HepG2 (cell line): ENCODE results near the gene LAG3. TPM values are rescaled to one million over a fixed set of nuclear protein-coding genes. Genes with fewer than 3 reads are reported as not detected.

Experiments
- CERS6 ChIP-seq: sonication (generic); formaldehyde crosslinking; IDR thresholded peaks from 2 replicates; pipeline ENCODE4 v1.5.0; 2020; ENCODE audit warnings: missing genetic modification reagents
- DPF2 ChIP-seq: sonication (generic); formaldehyde crosslinking; IDR thresholded peaks from 2 replicates; pipeline ENCODE4 v1.4.0; 2020; ENCODE audit warnings: mild to moderate bottlenecking, low read depth, missing genetic modification reagents, borderline replicate concordance
- E2F2 ChIP-seq: sonication (generic); formaldehyde crosslinking; IDR thresholded peaks from 2 replicates; pipeline ENCODE4 v1.4.0; 2020; ENCODE audit warnings: missing genetic modification reagents, borderline replicate concordance
- GATAD2A ChIP-seq: IDR thresholded peaks from 2 replicates; pipeline ENCODE4 v1.6.1; 2016
- HOXA5 ChIP-seq: sonication (generic); formaldehyde crosslinking; IDR thresholded peaks from 2 replicates; pipeline ENCODE4 v1.4.0; 2020; ENCODE audit warnings: missing genetic modification reagents
- MBNL3 ChIP-seq: fragments of 250-450 bp; sonication (Bioruptor Pico); conservative IDR thresholded peaks from 2 replicates; pipeline ENCODE4 v1.8.0; 2022; ENCODE audit warnings: mild to moderate bottlenecking, inconsistent platforms
- MLXIP ChIP-seq: sonication (generic); formaldehyde crosslinking; IDR thresholded peaks from 2 replicates; pipeline ENCODE4 v1.9.0; 2021; ENCODE audit warnings: missing genetic modification reagents, borderline replicate concordance
- NFE2 ChIP-seq: sonication (generic); formaldehyde crosslinking; IDR thresholded peaks from 2 replicates; pipeline ENCODE4 v1.4.0; 2020; ENCODE audit warnings: missing genetic modification reagents
- RFX1 ChIP-seq: fragments of 450-650 bp; IDR thresholded peaks from 2 replicates; pipeline ENCODE4 v1.6.1; 2017
- SOX6 ChIP-seq, 2 experiments: fragments of 450-650 bp in 1 of 2; sonication (generic) in 1 of 2; formaldehyde crosslinking in 1 of 2; IDR thresholded peaks; 2 replicates each; pipeline versions ENCODE4 v1.4.0 to v1.6.1; 2017 to 2020; ENCODE audit warnings: antibody characterized with exemption in 1 of 2, mild to moderate bottlenecking in 1 of 2, missing genetic modification reagents in 1 of 2
- U2AF1 ChIP-seq: fragments of 200-400 bp; formaldehyde crosslinking; optimal IDR thresholded peaks from 2 replicates; pipeline ENCODE3; 2017; ENCODE audit warnings: mild to moderate bottlenecking, low read depth, low read length
- ZNF318 ChIP-seq: sonication (generic); formaldehyde crosslinking; IDR thresholded peaks from 2 replicates; pipeline ENCODE4 v1.4.0; 2020; ENCODE audit warnings: mild to moderate bottlenecking, missing genetic modification reagents
- ZNF746 ChIP-seq: sonication (generic); formaldehyde crosslinking; IDR thresholded peaks from 2 replicates; pipeline ENCODE4 v1.8.0; 2022; ENCODE audit warnings: mild to moderate bottlenecking, missing genetic modification reagents
- ZZZ3 ChIP-seq: sonication (generic); formaldehyde crosslinking; IDR thresholded peaks from 2 replicates; pipeline ENCODE4 v1.4.0; 2020; ENCODE audit warnings: missing genetic modification reagents, mild to moderate bottlenecking, borderline replicate concordance
- polyA plus RNA-seq, 8 experiments: library from polyadenylated mRNA; depleted of rRNA in 3 of 8; stranded (reverse) in 7 of 8; unstranded in 1 of 8; fragments of >200 nt; fragmentation: Illumina TruSeq in 4 of 8; extraction: Trizol in 4 of 8; gene quantifications; 2 replicates each; pipeline versions ENCODE4 v1.2.1 to v1.2.3, GENCODE V29; 2011 to 2016; ENCODE audit warnings: low read depth in 4 of 8, missing spikeins in 1 of 8, mixed read lengths in 1 of 8; ENCODE audit not compliant: insufficient read depth in 1 of 8
- total RNA-seq, 5 experiments: library from RNA; depleted of rRNA; stranded (reverse); fragments of >200 nt; fragmentation: Illumina TruSeq; extraction: Trizol; gene quantifications; 2 replicates each; pipeline ENCODE4 v1.2.3, GENCODE V29; 2016; ENCODE audit warnings: low read depth in 1 of 5

Gene LAG3
- total and polyA plus RNA-seq, 2 of the 13 experiments (the other 11 are each of a cell fraction or from before 2014, with no cell fraction given): 0.11 to 0.26 TPM

GRCh38 chr12:6723607-6724408 is 48.5 kb upstream of the LAG3 start, which contains the start of gene COPS7A (continued):
- TF ChIP-seq DPF2 (CRISPR knock-in tag) (no peak), ZZZ3 (peak; percentile 92; the same call in 1 of the 2 replicates), ZNF318 (CRISPR knock-in tag) (0 out of 2 replicates have a peak, but pooled peaks have one; percentile 26), SOX6 (IDR thresholded peaks at IDR 0.05) (no peak), SOX6 (CRISPR knock-in tag; IDR thresholded peaks at IDR 0.05) (peak; percentile 82), RFX1 (no peak), NFE2 (CRISPR knock-in tag) (no peak; the same call in 1 of the 2 replicates), MLXIP (CRISPR knock-in tag) (peak; percentile 61; the same call in 1 of the 2 replicates), GATAD2A (CRISPR knock-in tag) (peak; percentile 64; the same call in 1 of the 2 replicates), MBNL3 (CRISPR knock-in tag) (no peak), U2AF1 (no peak), E2F2 (CRISPR knock-in tag) (no peak), CERS6 (CRISPR knock-in tag) (no peak), HOXA5 (peak; percentile 88; the same call in 1 of the 2 replicates), ZNF746 (CRISPR knock-in tag) (peak; percentile 59)
